LHCN-M2 (cell line): ENCODE measurements around the gene RBBP4. TPM values are rescaled to one million over a fixed set of nuclear protein-coding genes. Genes with fewer than 3 reads are reported as not detected.
A peak's percentile ranks its signal among the peaks of the same experiment; 100 is the strongest.
"Not testable (repeated sequence)": the region's sequence is repeated elsewhere in the genome, so short reads cannot be mapped to it uniquely, and the experiment has no call there.

ENCODE experiments used
- DNase-seq: peaks from one replicate; pipeline ENCODE4 v3.0.0-alpha.2; 2012; ENCODE audit warnings: low read depth
- total RNA-seq: library from RNA; depleted of rRNA; stranded (reverse); fragments of >200 nt; gene quantifications from 2 replicates; pipeline ENCODE4 v1.2.3, GENCODE V29; 2014

The RBBP4 gene
- total RNA-seq, 1 experiment from 2014 or later, result 150 TPM

DNA sequence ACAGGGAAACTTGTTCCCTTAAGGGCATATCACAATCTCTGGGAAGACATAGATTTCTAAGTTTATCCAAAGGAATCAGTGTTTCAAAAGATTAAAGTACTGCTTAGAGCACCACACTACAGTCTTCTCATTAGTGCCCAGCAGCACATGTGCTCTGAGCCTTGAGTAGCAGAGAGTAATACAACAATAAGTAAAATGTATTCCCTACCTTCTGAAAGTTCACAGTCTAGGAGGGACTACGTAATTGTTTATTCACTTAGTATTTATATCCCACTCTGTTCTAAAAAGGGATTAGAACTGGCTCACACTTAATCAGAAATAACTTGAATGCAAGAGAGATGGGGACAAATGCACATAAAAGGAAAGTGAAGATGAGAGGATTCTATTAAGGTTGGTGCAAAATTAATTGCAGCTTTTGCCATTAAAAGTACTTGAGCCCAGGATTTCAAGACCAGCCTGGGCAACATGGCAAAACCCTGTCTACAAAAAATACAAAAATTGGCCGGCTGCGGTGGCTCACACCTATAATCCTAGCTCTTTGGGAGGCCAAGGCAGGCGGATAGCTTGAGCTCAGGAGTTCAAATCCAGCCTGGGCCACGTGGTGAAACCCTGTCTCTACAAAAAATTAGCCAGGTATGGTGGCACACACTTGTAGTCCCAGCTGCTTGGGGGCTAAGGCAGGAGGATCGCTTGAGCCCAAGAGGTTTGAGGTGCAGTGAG is 42.6 kb downstream of the RBBP4 start:
- DNase-seq, result no peak

DNA sequence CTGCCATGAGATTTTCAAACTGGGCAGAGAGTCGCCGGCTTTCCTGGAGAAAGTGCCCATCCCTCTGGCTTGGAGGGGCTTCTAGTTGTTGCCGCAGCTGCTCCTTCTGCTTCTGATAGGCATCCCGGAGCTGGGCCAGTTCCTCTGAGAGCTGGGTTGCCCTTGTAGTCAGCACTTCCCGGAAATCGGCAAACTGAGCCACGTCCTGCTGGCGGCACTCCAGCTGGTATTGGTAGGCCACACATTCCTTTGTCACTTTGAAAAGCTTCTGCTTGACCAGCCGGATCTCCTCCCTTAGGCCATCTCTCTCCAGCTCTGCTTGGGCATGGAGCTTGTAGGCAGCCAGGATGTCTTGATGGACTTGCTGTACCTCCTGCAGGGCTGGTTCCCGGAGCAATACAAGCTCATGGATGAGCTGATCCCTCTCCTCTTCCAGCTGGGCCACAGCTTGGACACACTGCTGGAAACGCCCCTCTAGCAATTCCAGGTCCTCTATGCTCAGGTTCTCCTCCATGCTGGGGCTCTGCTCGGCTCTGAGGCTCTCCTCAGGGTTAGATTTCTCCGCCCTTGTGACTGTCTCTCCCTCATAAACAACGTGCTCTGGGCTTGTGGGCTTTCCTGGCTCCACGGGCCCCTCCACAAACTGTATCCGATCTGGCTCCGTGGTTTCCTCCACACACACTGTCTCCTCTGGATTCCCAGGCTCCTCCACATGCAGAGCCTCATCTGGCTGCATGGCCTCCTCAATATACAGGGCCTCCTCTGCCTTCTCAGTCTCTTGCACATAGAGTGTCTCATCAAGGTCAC is 44.3 kb downstream of the RBBP4 start:
- DNase-seq, result peak; percentile 85

DNA sequence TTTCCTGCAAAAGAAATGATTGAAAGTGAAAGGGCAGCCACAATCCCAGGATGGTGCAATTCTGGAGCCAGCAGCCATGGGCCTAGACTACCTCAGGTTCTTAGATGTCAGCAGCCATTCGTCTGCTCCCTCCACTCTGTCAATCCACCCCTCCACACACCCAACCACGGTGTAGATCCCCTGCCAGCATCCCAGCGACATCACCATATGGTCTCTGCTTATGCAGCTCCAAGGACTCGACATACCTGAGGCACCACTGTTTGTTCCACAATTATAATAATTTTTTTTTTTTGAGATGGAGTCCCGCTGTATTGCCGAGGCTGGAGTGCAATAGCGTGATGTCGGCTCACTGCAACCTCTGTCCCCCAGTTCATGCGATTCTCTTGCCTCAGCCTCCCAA is 45.0 kb downstream of the RBBP4 start:
- DNase-seq, result no peak

DNA sequence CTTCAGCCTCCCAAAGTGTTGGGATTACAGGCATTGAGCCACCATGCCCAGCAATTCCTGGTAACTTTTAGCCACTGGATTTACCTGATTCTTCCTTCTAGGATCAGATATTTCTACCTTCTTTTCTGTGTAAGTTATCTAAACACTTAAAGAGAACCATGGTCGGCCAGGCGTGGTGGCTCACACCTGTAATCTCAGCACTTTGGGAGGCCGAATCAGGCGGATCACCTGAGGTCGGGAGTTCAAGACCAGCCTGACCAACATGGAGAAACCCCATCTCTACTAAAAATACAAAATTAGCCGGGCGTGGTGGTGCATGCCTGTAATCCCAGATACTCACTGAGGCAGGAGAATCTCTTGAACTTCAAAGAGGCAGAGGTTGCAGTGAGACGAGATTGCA is 46.0 kb downstream of the RBBP4 start:
- DNase-seq, result not testable (repeated sequence)

DNA sequence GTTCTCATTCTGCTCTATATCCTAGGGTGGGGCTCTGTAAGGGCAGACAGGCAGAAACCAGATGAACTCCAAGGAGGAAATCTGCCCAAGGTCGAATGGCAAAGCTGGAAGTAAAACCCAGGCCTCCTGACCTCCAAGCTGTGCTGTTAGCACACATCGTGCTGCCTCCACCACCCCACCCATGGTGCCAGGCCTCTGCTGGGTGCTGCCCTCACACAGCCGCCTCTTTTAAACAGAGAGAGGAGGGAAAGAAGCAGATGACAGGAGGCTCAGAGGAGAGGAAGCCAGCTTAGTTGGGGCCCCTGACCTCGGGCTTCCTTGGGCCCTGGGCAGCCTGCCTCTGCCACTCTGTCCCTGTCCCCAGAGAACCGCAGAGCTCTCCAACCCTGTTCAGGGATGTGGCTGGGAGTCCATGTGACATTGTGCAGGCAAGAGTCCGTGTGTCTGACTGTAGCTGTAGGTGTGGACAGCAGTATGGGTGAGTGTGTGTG is 50.5 kb downstream of the RBBP4 start:
- no peak for DNase-seq

DNA sequence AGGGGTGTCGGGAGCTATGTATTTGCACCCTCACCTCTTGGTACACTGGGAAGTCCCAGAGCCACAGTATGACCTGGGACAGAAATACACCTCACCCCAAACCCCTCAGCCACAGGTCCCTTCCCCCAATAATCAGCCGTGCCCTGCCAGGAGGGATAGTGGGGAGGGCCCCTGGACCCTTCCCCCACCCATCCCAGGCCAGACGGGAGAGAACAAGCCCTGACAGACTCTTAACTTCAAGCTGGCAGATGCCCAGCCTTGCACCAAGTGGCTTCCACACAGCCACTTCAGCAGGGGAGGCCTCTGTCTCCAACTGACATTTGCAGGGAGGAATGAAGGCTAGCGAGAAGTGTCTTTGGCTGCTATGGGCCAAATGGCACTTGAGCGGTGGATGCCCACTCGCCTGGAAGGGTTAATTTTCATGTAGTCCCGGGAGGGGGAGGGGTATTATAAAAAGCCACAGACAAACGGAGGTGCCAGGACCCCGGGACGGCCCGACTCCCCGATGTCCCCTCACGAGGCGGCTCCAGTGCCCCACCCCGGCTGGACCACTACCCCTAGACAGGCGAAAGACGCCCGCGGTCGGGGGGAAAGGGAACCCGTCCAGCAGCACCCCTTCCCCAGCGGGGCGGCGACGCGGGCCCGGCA is 51.1 kb downstream of the RBBP4 start:
- peak; percentile 47 for DNase-seq

DNA sequence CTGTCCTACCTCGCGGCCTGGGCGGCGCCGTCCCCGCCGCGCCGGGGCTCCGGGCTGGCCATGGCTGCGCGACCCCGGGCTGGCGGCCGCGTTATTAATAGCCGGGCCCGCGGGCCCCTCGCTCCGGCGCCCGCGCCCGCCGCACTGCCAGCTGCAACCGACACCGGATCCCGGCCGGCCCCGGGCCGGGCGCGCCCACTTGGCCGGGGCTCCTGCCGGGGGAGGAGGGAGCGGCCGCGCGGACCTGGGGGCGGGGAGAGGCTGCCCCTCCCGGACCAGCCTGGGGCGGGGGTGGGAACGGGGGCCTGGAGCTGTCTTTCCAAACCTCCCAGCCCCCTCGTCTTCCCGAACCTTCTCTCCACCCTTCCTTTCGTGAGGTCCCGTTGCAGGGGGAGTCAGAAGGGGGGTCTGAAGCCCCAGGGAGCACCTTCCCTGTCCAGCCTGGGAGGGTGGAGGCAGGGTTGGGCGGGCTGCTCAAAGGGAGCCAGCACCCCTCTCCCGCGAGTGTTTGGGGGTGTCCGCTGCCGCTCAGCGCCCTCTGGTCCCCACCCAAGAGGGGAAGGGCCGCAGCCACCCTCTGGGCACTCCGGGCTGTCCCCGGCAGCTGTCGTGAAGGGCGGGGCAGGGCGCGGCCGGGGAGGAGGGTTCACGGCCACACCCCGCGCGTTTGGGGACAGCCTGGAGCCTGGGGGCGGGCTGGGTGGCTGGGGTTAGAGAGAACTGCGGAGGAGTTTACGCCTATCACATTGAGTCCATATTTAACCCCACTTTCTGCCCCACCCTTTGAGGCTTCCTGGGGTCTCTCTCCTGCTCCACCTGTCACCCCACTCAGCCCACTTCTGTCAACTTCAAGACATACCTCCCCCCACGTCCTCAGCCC is 51.8 kb downstream of the RBBP4 start, which contains the start of gene SYNC:
TSS of gene SYNC (minus strand) at position 172 of the 880 bp plus-strand sequence. CDS start at position 62, 110 bp downstream.
- DNase-seq, result peak; percentile 70

DNA sequence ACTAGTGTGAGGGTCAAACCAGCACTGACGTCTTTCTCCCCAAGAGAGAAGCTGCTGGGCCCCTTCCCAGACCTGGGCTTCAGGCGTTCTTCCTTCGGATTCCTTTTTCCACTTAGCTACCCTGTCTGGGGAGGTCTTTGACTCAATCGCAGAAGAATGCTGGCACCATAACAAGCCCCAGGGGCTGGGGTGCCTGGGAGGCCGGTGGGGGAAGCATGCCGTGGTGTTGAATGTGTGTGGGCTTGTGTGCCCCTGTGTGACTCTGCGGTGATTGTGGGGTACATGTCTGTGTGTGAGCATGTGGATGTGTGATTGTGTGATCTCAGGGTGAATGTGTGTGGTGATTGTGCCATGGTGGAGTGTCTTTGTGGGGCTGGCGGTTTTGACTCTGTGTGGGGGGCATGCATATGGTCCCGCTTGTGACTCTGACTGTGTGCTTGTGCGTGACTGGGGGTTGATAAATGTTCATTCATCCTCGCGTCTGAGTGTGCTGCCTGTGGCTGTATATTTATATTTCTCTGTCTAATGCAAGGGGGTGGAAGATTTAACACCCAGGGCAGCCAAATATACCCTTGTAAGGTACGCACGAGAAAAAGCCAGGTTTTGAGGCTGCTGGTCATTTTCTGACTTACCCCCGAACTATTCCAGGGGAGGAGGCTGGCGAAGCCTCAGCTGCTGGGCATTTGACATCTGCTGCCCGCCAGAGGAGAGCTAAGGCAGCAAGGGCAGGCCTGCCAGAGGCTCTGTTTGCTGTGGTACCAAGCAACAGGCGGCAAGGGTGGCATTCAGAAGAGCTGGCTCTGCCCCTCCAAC is 52.7 kb downstream of the RBBP4 start:
- peak; percentile 91 for DNase-seq

DNA sequence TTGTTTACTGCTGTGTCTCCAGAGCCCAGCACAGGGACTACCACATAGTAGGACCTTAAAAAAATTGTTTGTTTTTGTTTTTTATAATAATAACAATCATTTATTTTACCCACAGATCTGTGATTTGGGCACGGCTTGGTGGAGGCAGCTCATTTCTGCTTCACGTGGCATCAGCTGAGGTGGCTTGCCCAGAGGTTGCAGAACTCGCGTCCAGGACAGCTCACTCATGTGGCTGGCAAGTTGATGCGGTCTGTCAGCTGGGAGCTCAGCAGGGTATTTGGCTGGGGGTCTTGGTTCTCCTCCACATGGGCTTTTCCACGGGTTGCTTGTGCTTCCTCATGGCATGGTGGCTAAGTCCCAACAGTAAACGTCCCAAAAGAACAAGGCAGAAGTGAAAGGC is 54.5 kb downstream of the RBBP4 start:
- no peak for DNase-seq

DNA sequence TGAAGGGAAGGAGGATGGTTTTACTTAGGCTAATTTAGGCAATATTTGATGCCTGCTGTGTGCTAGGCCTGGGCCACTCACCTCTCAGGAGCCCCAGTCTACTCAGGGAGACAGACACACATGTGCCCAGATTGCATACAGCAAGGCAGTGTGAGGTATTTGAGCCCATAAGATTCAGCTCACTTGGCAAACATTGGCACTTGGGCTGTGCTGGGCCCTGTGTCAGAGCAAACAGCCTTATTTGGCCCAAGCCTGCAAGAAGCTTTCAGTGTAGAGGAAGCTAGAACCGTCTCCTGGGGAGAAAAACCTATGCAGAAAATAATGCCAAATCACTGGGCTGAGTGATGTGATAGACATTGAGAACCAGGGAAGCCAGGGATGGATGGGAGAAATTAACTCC is 55.5 kb downstream of the RBBP4 start:
- no peak for DNase-seq

DNA sequence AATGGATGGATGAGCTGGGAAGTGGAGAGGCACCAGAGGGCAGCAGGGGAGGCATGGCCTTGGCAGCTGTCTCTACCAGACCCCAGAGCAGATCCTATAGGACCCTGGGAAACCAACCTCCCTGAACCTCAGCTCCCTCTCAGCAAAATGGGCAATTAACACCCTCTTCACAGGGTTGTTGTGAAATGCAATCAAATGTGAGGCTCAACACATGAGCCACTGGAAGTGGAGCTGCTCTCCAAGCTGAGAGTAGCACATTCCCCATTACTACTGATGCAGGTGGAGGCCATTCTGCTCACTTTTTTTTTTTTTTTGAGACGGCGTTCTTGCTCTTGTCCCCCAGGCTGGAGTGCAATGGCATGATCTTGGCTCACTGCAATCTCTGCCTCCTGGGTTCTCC is 58.1 kb downstream of the RBBP4 start:
- DNase-seq, result no peak

DNA sequence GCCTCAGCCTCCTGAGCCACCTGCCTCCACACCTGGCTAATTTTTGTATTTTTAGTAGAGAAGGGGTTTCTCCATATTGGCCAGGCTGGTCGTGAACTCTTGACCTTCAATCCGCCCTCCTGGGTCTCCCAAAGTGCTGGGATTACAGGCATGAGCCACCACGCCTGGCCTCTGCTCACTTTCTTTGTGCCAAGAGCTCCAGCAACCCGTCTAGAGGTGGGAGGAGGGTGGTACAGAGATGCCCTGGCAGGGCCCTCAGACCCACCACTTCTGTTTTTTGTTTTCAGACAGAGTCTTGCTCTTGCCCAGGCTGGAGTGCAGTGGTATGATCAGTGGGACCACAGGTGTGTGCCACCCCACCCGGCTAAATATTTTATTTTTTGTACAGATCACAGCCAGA is 58.5 kb downstream of the RBBP4 start:
- no peak for DNase-seq

DNA sequence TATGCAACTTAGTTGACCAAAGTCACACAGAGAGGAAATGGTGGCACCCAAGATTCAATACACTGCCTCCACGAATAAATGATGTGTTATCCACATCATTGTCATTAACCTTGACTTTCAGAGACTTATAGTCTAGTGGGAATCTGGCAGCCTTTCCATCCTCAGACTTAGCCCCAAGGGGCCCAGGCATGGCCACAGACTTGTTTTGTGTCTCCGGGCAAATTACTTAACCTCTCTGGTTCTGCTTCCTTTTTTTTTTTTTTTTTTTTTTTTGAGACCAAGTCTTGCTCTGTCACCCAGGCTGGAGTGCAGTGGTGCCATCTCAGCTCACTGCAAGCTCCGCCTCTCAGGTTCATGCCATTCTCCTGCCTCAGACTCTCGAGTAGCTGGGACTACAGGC is 60.2 kb downstream of the RBBP4 start:
- DNase-seq, result not testable (repeated sequence)

DNA sequence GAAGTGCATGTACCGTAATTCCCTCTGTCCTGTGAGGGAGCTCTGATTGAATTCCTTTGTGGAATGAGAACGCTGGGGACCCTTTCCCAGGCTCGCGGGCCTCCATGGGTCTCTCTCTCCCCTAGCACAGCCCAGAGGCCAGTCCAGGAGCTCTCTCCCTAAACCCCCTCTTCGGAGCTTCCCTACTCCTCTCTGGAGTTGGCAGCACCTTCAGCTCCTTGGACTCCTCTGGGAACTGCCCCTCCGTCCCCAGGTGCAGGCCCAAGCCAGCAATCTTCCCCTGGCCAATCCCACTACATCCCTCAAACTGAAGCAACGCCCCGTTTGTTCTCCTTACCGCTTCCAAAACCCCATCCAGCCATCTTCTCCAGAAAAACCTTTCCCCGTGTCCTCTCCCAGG is 62.1 kb downstream of the RBBP4 start:
- no peak for DNase-seq

DNA sequence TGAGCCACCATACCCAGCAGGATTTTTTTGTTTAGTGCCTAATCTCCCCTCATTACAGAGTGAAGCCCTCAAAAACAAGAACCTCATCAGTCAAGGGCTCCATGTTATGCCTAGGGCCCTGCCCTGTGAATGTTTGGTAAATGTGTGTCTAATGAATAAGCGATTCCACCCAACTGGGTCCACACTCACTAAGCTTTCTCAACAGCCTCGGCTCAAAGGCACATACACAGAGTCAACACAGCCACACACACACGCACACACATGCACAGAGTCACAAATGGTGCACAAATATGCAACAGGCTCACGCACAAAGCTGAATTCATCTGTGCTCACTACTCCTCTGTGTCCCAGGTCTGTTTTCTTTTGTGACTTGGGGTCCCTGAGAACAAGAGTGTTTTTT is 63.3 kb downstream of the RBBP4 start:
- DNase-seq, result no peak

DNA sequence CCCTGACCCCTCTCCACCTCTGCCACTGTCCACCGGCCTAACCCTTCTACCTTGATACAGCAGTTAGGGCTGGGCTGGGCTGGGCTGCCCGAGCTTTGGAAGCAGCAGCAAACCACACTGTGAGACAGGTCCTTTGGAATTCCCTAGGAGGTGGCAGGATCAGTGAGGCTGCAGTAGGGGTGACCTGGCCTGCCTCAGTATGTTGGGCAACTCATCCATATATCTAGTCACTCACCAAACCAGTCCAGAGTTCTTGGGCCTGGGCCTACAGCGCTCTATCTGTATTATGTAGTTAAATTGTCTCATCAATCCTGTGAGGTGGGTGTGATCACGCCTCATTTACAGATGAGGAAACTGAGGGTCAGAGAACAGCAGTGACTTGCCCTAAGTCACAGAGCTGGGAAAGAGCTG is 64.9 kb downstream of the RBBP4 start:
- no peak for DNase-seq

DNA sequence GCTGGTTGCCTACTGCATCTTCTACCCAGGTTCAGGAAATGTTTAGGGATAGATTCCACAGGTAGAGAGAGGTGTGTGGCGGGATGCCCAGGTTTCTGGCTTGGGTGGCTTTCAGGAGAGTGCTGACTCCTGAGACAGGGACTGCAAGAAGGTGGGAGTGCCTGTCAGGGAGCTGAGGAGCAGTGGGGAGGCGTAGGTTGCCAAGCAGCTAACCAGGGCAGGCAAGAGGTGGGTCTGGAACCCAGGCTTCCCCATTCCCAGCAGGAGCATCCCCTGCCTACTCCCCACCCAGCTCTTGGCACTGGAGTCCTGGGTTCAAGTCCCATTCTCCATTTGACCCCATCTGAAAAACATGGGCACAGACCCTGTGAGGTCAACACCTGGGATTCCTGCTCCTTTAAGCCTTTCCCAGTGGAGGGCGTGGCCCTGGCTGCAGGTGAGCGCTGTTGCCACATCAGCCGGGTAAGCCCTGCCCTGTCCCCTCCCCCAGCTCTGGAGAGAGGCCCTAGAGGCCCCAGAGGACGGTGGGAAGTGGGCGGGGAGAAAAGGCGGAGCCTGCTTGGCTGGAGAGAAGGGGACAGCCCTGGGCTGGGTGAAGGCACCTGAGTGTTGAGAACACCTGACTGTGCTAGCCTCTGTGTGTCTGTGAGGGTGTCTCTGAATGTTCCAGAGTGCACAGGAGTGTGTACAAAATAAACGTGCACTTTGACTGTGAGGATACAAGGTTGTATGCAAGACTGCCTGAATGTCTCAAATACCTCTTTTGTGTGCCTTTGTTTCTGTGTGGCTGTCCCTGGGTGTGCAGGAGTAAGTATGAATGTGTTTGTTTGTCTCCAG is 65.5 kb downstream of the RBBP4 start:
- DNase-seq, result no peak

DNA sequence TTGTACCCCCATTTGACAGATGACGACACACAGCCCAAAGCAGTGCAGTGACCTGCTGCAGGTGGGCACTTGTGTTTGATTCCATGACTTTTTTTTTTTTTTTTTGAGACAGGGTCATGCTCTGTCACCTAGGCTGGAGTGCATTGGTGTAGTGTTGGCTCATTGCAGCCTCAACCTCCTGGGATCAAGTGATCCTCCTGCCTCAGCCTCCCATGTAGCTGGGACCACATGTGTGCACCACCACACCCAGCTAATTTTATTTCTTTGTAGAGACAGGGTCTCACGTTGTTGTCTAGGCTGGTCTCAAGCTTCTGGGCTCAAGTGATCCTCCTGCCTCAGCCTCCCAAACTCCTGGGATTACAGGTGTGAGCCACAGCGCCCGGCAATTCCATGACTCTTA is 66.5 kb downstream of the RBBP4 start:
- no peak for DNase-seq

DNA sequence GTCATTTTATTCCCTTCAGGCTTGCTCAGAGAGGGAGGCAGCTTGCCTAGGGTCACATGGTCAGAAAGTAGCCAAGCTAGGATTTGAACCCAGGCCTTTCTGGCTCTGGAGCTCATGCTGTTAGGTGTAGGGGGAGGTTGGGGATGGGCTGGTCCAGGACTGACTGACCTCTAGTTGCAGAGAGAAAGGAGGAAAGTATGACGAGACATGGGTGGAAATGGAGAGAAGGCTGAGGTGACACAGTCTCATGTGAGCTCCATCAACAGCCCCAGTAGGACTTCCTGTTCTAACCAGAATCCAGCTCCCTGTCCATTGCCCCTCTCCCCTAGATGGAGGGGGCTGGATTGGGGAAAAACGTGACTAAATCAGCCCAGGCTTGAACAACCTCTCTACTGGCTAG is 67.0 kb downstream of the RBBP4 start:
- DNase-seq, result no peak

DNA sequence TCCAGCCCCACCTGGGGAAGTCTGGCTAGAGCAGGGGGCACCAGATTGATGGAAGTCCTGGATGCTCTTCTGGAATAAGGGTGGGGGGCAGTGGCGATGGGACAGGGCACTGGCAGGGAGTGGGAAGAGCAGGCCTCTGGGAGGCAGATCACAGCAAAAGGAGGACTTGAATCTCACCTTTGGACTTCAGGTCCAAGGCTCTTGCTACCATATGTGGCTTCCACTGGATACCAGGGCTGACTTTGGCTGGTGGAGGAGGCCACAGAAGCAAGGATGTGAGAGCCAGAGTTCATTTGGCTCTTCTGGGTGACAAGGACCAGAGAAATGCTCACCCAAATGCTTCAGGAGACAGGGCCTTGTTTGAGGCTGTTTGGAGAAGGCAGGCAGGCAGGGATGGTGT is 67.5 kb downstream of the RBBP4 start:
- no peak for DNase-seq
